Measurements from ENCODE around the gene PCOLCE2.

Gene PCOLCE2

DNA sequence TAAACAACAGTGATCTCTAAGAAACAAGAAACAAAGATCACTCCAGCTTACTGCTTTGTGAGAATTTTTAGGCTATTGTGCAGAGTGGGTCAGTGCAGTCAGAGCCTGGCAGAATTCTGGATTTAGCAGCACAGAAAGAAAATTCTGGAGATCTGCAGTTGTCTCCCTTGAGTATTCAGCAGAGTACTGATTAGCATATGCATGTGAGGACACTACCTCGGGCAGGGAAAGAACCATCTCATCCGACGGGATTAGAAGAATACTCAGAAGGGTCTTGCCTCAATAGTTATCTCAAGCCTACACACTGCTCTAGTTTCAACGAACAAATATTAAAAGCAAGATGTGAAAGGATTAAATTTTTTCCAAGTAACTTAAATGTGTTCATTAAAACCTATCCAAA is 94.4 kb downstream of the PCOLCE2 start:
- DNase-seq (ENCODE audit: low spot score) = no peak
- TF ChIP-seq, protein P1, sequence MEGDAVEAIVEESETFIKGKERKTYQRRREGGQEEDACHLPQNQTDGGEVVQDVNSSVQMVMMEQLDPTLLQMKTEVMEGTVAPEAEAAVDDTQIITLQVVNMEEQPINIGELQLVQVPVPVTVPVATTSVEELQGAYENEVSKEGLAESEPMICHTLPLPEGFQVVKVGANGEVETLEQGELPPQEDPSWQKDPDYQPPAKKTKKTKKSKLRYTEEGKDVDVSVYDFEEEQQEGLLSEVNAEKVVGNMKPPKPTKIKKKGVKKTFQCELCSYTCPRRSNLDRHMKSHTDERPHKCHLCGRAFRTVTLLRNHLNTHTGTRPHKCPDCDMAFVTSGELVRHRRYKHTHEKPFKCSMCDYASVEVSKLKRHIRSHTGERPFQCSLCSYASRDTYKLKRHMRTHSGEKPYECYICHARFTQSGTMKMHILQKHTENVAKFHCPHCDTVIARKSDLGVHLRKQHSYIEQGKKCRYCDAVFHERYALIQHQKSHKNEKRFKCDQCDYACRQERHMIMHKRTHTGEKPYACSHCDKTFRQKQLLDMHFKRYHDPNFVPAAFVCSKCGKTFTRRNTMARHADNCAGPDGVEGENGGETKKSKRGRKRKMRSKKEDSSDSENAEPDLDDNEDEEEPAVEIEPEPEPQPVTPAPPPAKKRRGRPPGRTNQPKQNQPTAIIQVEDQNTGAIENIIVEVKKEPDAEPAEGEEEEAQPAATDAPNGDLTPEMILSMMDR (IDR thresholded peaks at IDR 0.05) = no peak
- Histone ChIP-seq H3K4me3 (no peak overlapping the region), H3K27ac (no peak overlapping the region)

DNA sequence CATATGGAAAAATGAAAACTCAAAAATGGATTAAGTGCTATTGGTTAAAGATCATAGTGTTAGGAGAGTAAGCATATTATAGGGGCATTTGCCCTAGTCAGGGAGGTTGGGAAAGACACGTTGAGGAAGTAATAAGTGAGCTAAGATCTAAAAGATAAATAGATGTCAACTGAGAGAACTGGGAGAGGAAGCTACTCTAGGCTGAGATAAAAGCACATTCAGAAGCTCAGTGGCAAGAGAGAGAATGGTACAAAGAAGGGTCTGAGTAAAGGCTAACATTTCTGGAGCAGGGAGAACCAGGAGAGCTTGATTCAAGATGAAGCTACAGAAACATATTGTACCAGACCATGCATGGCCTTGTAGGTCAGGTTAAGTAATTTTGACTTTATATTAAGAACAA is 101.2 kb downstream of the PCOLCE2 start:
- DNase-seq (ENCODE audit: low spot score) = no peak
- TF ChIP-seq, protein P1 (IDR thresholded peaks at IDR 0.05) = no peak

DNA sequence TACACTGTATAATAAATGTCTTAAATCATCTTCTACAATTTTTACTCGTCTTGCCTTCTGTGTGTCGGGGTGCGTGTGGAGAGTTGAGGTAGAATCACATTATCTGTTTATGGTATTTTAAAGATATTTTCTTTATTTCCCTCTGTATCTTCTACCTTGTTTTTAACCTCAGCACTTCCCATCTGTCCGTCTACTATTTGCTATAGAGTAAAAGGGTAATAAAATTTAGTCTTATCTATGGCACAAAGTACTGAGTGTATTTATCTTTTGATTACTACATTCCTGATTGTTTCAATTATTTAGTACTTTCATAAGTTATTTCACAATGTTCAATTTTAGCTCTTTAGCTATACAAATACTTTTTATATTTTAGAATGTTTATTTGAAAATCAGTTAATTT is 102.9 kb downstream of the PCOLCE2 start:
- TF ChIP-seq, protein P1 (IDR thresholded peaks at IDR 0.05) = no peak

More for the DNA sequence above, 101.2 kb downstream of the PCOLCE2 start:
- no peak overlapping the region for H3K4me3 ChIP-seq
- H3K27ac ChIP-seq = no peak overlapping the region

DNA sequence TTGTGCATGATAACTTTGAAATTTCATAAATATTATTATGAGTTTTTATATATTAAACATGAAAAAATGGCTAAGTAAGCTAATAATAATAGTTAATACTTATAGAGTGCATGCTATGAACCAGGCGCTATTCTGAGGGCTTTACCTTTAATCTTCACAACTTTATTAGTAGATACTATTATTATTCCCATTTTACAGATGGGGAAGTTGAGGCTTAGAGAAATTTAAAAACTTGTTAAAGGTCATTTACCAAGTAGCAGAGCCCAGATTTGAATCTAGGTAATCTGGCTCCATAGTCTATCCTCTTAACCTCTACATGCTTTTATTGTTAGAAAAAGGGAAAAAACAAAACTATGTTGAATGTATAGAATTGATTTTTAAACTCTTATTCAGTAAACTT is 104.7 kb downstream of the PCOLCE2 start:
- no peak overlapping the region for H3K27ac ChIP-seq
- TF ChIP-seq, protein P1 (IDR thresholded peaks at IDR 0.05) = no peak
- H3K4me3 ChIP-seq = no peak overlapping the region
- no peak for DNase-seq (ENCODE audit: low spot score)

More for the DNA sequence above, 102.9 kb downstream of the PCOLCE2 start:
- DNase-seq (ENCODE audit: low spot score) = no peak
- Histone ChIP-seq H3K27ac (no peak overlapping the region), H3K4me3 (no peak overlapping the region)

DNA sequence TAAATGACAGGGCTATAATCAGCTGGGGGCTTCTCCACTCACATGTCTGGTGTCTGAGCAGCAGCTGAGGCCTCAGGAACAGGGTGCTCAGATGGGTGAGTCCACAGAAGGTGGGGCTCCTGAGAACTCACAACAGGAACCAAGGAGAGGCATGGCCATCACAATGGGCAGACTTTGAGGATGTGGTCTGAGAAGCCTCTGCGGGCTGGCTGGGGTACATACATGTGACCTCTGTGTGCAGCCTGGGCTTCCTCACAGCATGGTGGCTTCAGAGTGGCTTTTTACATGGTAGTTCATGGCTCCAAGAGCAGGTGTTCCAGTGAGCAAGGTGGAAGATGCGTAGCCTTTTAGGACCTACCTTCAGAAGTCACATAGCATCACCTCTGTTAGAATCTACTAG is 106.3 kb downstream of the PCOLCE2 start:
- TF ChIP-seq, protein P1 (IDR thresholded peaks at IDR 0.05) = no peak
- H3K4me3 ChIP-seq = no peak overlapping the region
- DNase-seq (ENCODE audit: low spot score) = no peak
- no peak overlapping the region for H3K27ac ChIP-seq

DNA sequence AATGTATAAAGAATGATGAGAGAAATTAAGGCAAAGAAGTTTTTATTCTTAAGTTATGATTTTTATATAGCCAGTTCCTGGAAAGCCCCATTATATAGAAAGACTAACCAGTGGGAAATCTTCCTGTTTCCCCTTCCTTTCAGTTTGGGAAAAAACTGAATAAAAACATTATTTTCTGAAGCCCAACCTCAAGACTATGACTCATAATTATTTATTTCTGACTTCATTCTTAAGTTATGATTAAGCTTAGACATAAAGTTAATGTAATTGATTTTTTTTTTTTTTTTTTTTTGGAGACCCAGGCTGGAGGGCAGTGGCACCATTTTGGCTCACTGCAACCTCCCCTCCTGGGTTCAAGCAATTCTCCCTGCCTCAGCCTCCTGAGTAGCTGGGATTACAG is 109.3 kb downstream of the PCOLCE2 start:
- Histone ChIP-seq H3K27ac (no peak overlapping the region), H3K4me3 (no peak overlapping the region)
- DNase-seq (ENCODE audit: low spot score) = no peak
- TF ChIP-seq, protein P1 (IDR thresholded peaks at IDR 0.05) = no peak

DNA sequence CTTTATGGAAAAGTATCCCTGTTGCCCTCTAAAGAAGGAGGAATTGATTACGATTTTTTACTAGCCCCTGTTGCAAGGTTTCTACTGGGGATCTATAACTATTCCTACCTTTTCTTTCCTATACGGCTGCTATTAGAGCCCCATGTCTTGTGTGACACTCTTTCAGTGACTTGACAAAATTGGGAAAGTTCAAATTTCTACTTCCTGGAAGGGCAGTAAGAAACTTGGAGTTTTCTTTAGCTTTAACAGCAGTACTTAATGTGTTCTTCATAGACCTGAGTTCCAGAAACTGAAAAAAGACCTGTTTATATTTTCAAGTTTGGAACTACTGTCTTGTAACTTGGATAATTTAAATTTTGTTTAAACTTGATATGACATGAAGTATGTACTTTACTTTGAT is 110.3 kb downstream of the PCOLCE2 start:
- no peak for DNase-seq (ENCODE audit: low spot score)
- TF ChIP-seq, protein P1 (IDR thresholded peaks at IDR 0.05) = no peak
- H3K4me3 ChIP-seq = no peak overlapping the region
- no peak overlapping the region for H3K27ac ChIP-seq

Measured in coronary artery (tissue), 2 donors.